ENCODE results near the gene PTPRCAP.
A peak's percentile ranks its signal among the peaks of the same experiment; 100 is the strongest.
"Not testable (repeated sequence)": the region's sequence is repeated elsewhere in the genome, so short reads cannot be mapped to it uniquely, and the experiment has no call there.

Gene PTPRCAP, protein sequence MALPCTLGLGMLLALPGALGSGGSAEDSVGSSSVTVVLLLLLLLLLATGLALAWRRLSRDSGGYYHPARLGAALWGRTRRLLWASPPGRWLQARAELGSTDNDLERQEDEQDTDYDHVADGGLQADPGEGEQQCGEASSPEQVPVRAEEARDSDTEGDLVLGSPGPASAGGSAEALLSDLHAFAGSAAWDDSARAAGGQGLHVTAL

GRCh38 chr11:67437082-67437808 is at the start of gene PTPRCAP:
Gene PTPRCAP, minus strand, starts transcription at chr11:67437682. Its CDS starts 63 bp downstream, at chr11:67437619.
- no peak for DNase-seq (ENCODE audit: low read depth)

GRCh38 chr11:67486481-67487195 is 49.2 kb upstream of the PTPRCAP start:
- DNase-seq (ENCODE audit: low read depth): no peak

DNA sequence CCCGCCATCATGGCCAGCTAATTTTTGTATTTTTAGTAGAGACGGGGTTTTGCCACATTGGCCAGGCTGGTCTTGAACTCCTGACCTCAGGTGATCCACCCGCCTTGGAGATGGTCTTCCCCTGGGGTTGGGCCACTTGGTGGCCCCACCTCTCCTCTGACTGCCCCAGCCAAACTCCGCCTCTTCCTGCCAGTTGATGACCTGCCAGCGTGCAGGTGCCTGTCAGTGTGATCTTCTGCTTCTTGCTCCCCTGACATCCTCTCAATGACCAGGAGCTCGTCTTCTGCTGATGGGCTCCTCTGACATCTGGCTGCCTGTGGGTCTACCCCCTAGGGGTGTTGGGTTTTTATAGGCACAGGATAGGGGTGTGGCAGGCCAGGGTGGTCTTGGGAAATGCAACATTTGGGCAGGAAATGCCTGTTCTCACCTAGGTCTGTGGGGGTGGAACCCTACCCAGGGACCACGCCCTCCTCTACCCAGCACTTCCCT is 48.4 kb upstream of the PTPRCAP start:
- not testable (repeated sequence) for DNase-seq (ENCODE audit: low read depth)

DNA sequence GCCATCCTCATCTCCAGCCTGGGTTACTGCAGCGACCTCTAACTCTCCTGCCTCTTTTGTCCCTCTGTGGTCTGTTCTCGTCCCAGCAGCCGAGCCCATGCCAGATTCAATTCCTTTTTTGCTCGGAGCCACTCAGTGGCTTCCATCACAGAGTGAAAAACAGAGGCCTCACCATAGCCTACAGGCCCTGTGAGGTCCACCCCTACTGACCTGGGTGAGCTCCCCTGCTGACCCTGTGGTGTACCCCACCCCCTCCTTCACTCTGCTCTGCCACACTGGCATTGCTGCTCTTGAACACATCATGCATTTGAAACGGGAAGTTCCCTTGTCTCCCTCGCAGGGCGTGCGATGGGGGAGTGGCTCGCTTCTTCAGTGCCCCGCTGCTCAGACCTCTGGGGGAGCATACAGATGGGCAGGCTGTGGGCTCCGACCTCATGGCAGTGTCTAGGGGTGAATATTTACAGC is 47.4 kb upstream of the PTPRCAP start:
- DNase-seq (ENCODE audit: low read depth): no peak

DNA sequence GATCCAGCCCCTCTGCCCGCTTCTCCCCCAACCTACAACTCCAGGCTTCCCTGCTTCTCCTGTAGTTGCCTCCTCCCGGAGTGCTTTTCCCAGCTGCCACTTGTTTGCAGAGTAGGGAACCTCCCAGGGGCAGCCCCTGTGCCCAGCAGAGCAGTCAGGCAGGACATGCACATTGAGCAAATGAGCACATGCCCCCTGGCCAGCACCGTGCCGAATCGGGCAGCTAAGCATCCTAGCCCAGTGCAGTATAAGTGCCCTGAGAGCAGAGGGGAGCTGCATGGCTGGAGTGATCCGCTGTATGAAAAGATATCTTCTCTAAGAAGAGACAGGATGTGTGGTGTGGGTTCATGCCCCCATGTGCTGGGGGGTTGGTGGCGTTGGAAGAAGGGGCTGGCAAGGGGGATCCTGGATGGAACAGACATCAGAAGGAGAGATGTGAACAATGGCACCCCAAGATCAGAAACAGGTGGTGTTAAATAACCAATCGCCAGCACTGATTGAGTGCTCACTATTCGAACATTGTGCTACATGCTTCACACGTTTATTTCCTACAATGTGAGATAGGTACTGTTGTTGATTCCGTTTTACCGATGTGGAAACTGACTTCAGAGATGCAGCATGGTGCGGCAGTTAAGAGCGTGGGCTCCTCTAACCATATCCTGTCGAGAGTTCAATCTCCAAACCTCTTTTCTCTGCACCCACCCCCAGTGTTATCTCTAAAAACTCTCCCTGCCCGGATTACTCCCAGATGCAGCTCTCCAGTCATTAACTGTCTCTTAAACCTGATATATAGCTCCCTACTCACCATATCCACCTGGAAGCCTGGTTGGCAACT is 46.6 kb upstream of the PTPRCAP start:
- no peak for DNase-seq (ENCODE audit: low read depth)

GRCh38 chr11:67482827-67483798 is 45.6 kb upstream of the PTPRCAP start, which contains the start of gene AIP:
Gene AIP, plus strand, starts transcription at chr11:67483026. Its CDS starts 133 bp downstream, at chr11:67483159.
- DNase-seq (ENCODE audit: low read depth): peak; percentile 89

GRCh38 chr11:67482275-67482826 is 44.9 kb upstream of the PTPRCAP start:
- DNase-seq (ENCODE audit: low read depth): no peak

DNA sequence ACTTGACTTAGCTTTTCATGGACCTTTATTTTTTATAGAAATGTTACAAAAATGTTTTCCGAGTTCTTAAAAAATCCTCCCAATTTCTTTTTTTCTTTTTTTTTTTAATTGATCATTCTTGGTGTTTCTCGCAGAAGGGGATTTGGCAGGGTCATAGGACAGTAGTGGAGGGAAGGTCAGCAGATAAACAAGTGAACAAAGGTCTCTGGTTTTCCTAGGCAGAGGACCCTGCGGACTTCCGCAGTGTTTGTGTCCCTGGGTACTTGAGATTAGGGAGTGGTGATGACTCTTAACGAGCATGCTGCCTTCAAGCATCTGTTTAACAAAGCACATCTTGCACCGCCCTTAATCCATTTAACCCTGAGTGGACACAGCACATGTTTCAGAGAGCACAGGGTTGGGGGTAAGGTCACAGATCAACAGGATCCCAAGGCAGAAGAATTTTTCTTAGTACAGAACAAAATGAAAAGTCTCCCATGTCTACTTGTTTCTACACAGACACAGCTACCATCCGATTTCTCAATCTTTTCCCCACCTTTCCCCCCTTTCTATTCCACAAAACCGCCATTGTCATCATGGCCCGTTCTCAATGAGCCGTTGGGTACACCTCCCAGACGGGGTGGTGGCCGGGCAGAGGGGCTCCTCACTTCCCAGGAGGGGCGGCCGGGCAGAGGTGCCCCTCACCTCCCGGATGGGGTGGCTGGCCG is 40.0 kb upstream of the PTPRCAP start:
- DNase-seq (ENCODE audit: low read depth): not testable (repeated sequence)

- not testable (repeated sequence) for DNase-seq (ENCODE audit: low read depth)
These were observed 39.2 kb upstream of the PTPRCAP start for GRCh38 chr11:67476692-67477091.

GRCh38 chr11:67472882-67473281 is 35.4 kb upstream of the PTPRCAP start:
- no peak for DNase-seq (ENCODE audit: low read depth)

DNA sequence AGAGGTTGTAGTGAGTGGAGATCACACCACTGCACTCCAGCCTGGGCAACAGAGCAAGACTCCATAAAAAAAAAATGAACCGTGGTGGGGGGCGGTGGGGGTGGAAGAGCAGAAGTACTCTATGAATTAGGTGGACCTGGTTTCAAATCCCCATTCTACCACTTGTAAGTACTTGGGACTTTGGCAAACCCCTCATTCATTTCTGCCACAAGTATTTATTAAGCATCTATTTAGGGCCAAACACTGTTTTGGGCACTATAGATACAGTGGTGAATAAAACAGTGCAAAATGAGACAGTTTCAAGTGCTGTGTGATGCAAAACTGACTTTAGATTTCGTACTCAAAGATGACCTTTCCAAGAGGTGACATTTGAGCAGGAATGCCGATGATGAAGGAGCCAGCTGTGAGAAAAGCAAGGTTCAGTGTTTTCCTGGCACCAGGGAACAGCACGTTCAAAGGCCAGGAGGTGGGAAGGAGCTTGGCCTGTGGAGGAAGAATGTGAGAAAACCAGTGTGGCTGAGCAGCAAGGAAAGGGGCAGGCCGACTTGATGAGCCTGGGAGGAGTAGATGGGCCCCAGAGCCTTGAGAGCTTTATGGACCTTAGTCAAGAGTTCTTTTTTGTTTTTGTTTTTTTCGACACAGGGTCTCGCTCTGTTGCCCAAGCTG is 33.0 kb upstream of the PTPRCAP start:
- DNase-seq (ENCODE audit: low read depth): no peak

DNA sequence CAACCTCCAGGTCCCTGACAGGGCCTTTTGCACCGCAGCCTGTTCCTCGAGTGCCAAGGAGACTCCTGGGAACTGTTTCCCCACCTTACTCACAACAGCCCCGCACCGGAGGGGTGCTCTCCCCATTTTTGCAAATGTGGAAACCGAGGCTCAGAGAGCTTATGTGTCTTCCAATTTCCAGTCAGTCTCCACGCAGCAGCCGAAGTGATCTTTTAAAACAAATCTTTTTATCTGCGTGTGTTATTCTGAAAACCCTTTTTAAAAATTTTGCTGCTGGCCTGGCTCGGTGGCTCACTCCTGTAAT is 32.0 kb upstream of the PTPRCAP start:
- no peak for DNase-seq (ENCODE audit: low read depth)

DNA sequence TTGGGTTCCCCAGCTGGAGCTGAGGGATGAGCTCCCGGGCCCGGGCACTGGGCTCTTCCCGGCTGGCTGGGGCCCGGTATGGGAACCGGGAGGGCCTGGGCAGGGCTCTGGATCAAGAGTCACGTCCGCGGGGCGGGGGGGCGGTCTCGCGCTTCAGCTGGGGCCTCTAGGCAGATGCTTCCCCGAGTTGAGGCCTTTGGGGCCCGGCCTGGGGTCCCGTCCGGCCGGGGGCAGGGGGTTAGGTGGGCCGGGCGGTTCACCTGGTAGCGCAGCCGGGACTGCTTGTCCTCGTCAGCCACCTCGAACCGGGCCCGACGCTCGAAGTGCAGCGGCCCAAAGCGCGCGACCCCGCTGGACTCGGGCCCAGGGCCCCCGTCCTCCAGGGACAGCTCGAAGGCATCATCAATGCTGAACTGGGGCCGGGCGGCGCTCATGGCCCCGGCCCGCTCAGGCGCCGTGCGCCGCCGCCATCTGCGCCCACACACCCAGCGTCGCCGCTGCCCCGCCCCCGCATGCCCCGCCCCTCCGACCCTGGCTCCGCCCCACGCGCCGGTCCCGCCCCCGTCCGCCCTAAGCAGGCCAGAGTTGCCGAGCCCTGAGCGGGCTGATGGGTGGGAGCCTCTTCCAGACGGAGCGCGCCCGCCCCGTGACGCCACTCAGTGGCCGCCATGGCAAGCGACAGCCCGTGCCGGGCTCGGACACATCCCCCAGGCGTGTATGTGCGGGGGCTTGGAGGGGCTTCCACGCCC is 31.5 kb upstream of the PTPRCAP start, which contains the start of gene TMEM134:
TMEM134 (minus strand) TSS at position 493 of the 749 bp plus-strand sequence; CDS start at position 434, 59 bp downstream.
- peak; percentile 44 for DNase-seq (ENCODE audit: low read depth)

- no peak for DNase-seq (ENCODE audit: low read depth)
These were observed 30.9 kb upstream of the PTPRCAP start for GRCh38 chr11:67468456-67468758.

DNA sequence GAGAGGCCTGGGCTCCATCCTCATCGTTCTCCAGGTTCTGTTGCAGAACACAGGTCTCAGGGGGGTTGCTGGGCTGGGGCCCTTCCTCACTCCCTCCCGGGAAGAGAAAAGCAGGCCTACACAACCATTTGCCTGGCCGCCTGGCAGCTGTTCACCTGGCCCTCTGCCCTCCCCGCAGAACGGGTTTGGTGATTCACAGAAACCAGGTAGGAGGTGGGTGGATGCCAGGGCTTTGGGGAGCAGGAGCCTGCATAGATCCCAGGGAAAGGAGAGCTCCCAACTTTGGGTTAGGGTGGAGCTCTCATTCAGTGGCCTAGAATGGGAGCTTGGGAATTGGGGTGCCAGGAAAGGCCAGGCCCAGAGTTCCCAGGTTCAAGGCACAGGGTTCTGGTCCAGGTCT is 30.6 kb upstream of the PTPRCAP start:
- DNase-seq (ENCODE audit: low read depth): no peak

DNA sequence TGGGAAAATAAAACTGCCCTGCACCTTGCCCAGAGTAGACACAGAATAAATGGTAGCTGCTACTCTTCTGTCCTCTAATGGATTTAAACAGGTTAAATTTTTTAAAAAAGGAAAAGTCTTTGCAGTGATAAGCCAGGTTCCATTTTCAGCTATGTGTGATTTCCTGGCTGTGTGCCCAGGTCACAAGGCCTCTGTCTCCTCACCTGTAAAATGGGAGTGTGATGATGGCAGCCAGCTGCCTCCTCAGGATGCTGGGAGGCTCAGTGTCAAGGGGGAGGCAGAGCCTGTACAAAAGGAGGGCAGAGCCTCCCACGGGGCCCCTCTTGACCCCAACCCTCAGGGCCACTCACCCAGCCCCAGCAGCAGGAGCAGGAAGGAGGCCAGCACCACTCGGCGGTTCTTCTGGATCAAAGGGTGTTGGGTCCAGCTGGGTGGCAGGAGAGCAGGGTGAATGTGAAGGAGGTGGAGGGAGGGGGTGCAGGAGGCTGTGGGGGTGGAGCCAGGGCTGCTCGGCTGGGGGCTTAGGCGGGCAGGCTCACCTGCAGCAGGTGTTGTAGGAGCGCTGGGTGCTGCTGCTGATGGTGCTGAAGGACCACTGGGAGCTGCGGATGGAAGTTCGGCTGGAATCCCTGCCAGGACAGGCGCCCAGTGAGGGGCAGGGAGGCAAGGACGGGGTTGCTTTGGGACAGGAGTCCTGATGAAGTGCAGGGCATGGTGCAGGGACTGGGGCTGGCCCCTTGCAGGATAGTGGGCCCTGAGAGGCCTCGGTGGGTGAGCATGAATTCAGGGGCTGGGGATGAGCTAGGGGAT is 29.7 kb upstream of the PTPRCAP start:
- DNase-seq (ENCODE audit: low read depth): no peak

GRCh38 chr11:67466367-67466766 is 28.9 kb upstream of the PTPRCAP start:
- DNase-seq (ENCODE audit: low read depth): no peak

GRCh38 chr11:67465530-67465929 is 28.0 kb upstream of the PTPRCAP start:
- DNase-seq (ENCODE audit: low read depth): not testable (repeated sequence)
